GM18519 (cell line): ENCODE data around the gene TPTE.
"Not testable (repeated sequence)": the region's sequence is repeated elsewhere in the genome, so short reads cannot be mapped to it uniquely, and the experiment has no call there.

Experiments used
- ATAC-seq: cut with Tn5 transposase; IDR thresholded peaks from one replicate; pipeline ENCODE4 v1.9.1; 2021; ENCODE audit warnings: mild to moderate bottlenecking, moderate library complexity; ENCODE audit not compliant: unreplicated experiment, low FRiP score

Gene TPTE

GRCh38 chr21:10521091-10521598 lies at the start of gene TPTE:
TPTE (plus strand) TSS chr21:10521583; CDS start chr21:10538724, 17,141 bp downstream.
- no peak for ATAC-seq

GRCh38 chr21:10471999-10472398 lies 49.4 kb upstream of the TPTE start:
- ATAC-seq = not testable (repeated sequence)

GRCh38 chr21:10477794-10478193 lies 43.6 kb upstream of the TPTE start:
- not testable (repeated sequence) for ATAC-seq

- ATAC-seq = not testable (repeated sequence)
Observed at GRCh38 chr21:10479875-10480274, 41.5 kb upstream of the TPTE start.

- ATAC-seq = not testable (repeated sequence)
Observed at GRCh38 chr21:10484864-10485263, 36.5 kb upstream of the TPTE start.

- ATAC-seq = not testable (repeated sequence)
Observed at GRCh38 chr21:10490453-10490852, 30.9 kb upstream of the TPTE start.

GRCh38 chr21:10511116-10511515 lies 10.3 kb upstream of the TPTE start:
- ATAC-seq = no peak

- ATAC-seq = not testable (repeated sequence)
Observed at GRCh38 chr21:10516889-10517288, 4.5 kb upstream of the TPTE start.

- not testable (repeated sequence) for ATAC-seq
Observed at GRCh38 chr21:10517904-10518303, 3.5 kb upstream of the TPTE start.

GRCh38 chr21:10521835-10522500 lies 585 bp downstream of the TPTE start:
- not testable (repeated sequence) for ATAC-seq

GRCh38 chr21:10539956-10540355 lies 18.6 kb downstream of the TPTE start:
- ATAC-seq = no peak

GRCh38 chr21:10544376-10544775 lies 23.0 kb downstream of the TPTE start:
- not testable (repeated sequence) for ATAC-seq

- not testable (repeated sequence) for ATAC-seq
Observed at GRCh38 chr21:10547868-10548267, 26.5 kb downstream of the TPTE start.

- ATAC-seq = not testable (repeated sequence)
Observed at GRCh38 chr21:10548331-10548954, 27.1 kb downstream of the TPTE start.

- ATAC-seq = not testable (repeated sequence)
Observed at GRCh38 chr21:10570803-10571202, 49.4 kb downstream of the TPTE start.

- not testable (repeated sequence) for ATAC-seq
Observed at GRCh38 chr21:10574531-10575310, 53.3 kb downstream of the TPTE start.

GRCh38 chr21:10575311-10575667 lies 53.9 kb downstream of the TPTE start:
- ATAC-seq = no peak

- not testable (repeated sequence) for ATAC-seq
Observed at GRCh38 chr21:10578910-10579309, 57.5 kb downstream of the TPTE start.

- ATAC-seq = not testable (repeated sequence)
Observed at GRCh38 chr21:10589115-10589514, 67.7 kb downstream of the TPTE start.

- ATAC-seq = not testable (repeated sequence)
Observed at GRCh38 chr21:10607074-10607473, 85.7 kb downstream of the TPTE start.

GRCh38 chr21:10614285-10614684 lies 92.9 kb downstream of the TPTE start:
- ATAC-seq = not testable (repeated sequence)
